Parathyroid adenoma (tissue), 2 donors: ENCODE results near the gene PAAF1.

ENCODE experiments used
- H2AFZ ChIP-seq: fragments of 300-600 bp; sonication (generic); one replicate; pipeline ENCODE4 v1.7.0; 2017; ENCODE audit warnings: antibody characterized with exemption, mild to moderate bottlenecking
- H3K27ac ChIP-seq: fragments of 300-600 bp; sonication (generic); one replicate; pipeline ENCODE4 v1.7.0; 2017
- H3K27me3 ChIP-seq: fragments of 300-600 bp; sonication (generic); one replicate; pipeline ENCODE4 v1.7.0; 2017; ENCODE audit warnings: low read length; ENCODE audit not compliant: control insufficient read depth, insufficient read depth
- H3K36me3 ChIP-seq: fragments of 300-600 bp; sonication (generic); one replicate; pipeline ENCODE4 v1.7.0; 2017; ENCODE audit warnings: low read length; ENCODE audit not compliant: control insufficient read depth, insufficient read depth
- H3K4me1 ChIP-seq: fragments of 300-600 bp; sonication (generic); one replicate; pipeline ENCODE4 v1.7.0; 2017; ENCODE audit warnings: control low read depth
- H3K4me2 ChIP-seq: fragments of 300-600 bp; sonication (generic); one replicate; pipeline ENCODE4 v1.7.0; 2017; ENCODE audit warnings: low read length
- H3K4me3 ChIP-seq: fragments of 300-600 bp; sonication (generic); one replicate; pipeline ENCODE4 v1.7.0; 2017; ENCODE audit warnings: low read depth, low read length
- H3K79me2 ChIP-seq: fragments of 300-600 bp; sonication (generic); one replicate; pipeline ENCODE4 v1.7.0; 2017; ENCODE audit warnings: control low read depth
- H3K9ac ChIP-seq: fragments of 300-600 bp; sonication (generic); one replicate; pipeline ENCODE4 v1.7.0; 2017; ENCODE audit warnings: mild to moderate bottlenecking
- H3K9me3 ChIP-seq: fragments of 300-600 bp; sonication (generic); one replicate; pipeline ENCODE4 v1.7.0; 2017; ENCODE audit warnings: low read length; ENCODE audit not compliant: control insufficient read depth
- TF ChIP-seq, protein P1 (sequence below): fragments of 300-600 bp; sonication (generic); IDR thresholded peaks from one replicate; pipeline ENCODE4 v1.7.0; 2017; ENCODE audit warnings: antibody characterized with exemption, mild to moderate bottlenecking
- donor health status: primary hyperparathyroidism.

PAAF1 gene

DNA sequence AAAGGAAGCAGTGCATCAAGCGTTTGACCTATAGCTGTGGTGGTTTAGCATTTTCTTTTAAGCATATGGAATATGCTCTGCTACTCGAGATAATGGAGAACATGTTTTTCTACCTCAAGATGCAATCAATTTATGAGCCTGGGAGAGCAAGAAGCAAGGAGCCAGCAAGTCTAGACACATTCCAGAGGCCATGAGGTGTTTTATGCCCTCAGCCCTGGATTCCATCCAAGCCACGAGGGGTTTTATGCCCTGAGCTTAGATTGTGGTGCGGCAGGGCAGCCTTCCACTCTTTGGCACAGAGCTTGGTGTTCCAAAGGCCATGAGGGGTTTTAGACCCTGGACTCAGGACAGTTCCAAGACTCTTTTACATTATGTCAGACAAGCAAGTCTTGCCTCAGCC, 62.3 kb downstream of the PAAF1 start:
- Histone ChIP-seq H3K4me1 (no peaks in the 10 kb centered on the region), H3K36me3 (no peaks in the 10 kb centered on the region), H3K79me2 (no peaks in the 10 kb centered on the region), H2AFZ (no peak overlapping the region), H3K9ac (no peak overlapping the region), H3K9me3 (no peaks in the 10 kb centered on the region), H3K27ac (no peak overlapping the region), H3K4me2 (no peak overlapping the region), H3K27me3 (no peaks in the 10 kb centered on the region), H3K4me3 (no peak overlapping the region)
- TF ChIP-seq, protein P1, sequence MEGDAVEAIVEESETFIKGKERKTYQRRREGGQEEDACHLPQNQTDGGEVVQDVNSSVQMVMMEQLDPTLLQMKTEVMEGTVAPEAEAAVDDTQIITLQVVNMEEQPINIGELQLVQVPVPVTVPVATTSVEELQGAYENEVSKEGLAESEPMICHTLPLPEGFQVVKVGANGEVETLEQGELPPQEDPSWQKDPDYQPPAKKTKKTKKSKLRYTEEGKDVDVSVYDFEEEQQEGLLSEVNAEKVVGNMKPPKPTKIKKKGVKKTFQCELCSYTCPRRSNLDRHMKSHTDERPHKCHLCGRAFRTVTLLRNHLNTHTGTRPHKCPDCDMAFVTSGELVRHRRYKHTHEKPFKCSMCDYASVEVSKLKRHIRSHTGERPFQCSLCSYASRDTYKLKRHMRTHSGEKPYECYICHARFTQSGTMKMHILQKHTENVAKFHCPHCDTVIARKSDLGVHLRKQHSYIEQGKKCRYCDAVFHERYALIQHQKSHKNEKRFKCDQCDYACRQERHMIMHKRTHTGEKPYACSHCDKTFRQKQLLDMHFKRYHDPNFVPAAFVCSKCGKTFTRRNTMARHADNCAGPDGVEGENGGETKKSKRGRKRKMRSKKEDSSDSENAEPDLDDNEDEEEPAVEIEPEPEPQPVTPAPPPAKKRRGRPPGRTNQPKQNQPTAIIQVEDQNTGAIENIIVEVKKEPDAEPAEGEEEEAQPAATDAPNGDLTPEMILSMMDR = no peak

DNA sequence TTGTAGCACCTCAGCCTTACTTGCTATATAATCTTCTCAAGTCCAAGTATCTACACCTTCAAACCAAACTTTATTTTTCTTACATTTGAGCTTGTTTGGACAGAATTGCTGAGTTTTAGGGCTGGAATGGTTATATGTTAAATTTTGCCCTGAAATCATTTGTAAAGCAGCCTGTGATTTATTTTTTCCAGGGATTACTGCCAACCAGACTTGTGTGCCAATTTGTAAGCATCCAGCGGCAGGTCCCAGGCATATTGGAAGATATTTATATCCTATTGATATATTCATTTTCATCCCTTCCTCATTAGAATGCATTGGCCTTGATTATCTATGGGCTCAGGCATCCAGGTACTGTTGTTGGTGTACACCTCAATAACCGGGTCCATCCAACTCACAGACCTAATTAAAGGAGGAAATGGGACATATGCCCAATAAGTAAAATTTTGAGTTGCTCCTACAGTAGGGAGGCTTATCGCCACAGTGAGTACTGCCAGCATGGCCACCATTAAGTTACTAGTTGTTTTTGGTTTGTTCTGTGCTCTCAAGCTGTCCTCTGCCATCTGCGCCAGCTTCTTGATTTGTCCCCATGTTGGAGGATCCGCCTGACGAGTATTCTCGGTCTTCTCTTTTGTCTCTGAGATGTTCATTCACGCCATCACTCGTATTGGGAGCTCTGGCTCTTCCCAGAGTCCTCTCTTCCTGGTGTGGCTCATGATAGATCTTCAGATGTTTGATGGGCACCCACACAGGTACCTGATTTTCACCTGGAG, 64.2 kb downstream of the PAAF1 start:
- Histone ChIP-seq H3K27me3 (no peaks in the 10 kb centered on the region), H3K9ac (no peak overlapping the region), H3K4me3 (no peak overlapping the region), H3K9me3 (no peaks in the 10 kb centered on the region), H3K27ac (no peak overlapping the region), H3K79me2 (no peaks in the 10 kb centered on the region), H2AFZ (no peak overlapping the region), H3K4me1 (no peaks in the 10 kb centered on the region), H3K4me2 (no peak overlapping the region), H3K36me3 (no peaks in the 10 kb centered on the region)
- TF ChIP-seq, protein P1 = no peak

DNA sequence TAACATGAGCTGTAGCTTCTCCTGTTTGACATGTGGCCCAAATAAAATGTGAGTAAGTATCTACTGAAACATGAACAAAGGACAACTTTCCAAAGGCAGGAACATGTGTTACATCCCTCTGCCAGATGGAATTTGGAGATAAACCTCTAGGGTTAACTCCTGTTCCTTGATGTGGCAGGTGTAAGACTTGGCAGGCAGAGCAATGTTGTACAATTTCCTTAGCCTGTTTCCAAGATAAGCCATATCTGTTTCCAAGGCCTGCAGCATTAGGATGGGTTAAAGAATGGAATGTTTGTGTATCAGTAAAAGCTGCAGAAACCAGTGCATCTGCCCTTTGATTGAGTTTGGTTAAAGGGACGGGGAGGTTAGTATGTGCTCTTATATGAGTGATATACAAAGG, 65.2 kb downstream of the PAAF1 start:
- H3K4me2 ChIP-seq = no peak overlapping the region
- H3K4me3 ChIP-seq = no peak overlapping the region
- H3K36me3 ChIP-seq = no peaks in the 10 kb centered on the region
- no peaks in the 10 kb centered on the region for H3K79me2 ChIP-seq
- H3K9me3 ChIP-seq = no peaks in the 10 kb centered on the region
- H3K9ac ChIP-seq = no peak overlapping the region
- no peak overlapping the region for H2AFZ ChIP-seq
- no peaks in the 10 kb centered on the region for H3K27me3 ChIP-seq
- TF ChIP-seq, protein P1 = no peak
- no peak overlapping the region for H3K27ac ChIP-seq
- H3K4me1 ChIP-seq = no peaks in the 10 kb centered on the region

DNA sequence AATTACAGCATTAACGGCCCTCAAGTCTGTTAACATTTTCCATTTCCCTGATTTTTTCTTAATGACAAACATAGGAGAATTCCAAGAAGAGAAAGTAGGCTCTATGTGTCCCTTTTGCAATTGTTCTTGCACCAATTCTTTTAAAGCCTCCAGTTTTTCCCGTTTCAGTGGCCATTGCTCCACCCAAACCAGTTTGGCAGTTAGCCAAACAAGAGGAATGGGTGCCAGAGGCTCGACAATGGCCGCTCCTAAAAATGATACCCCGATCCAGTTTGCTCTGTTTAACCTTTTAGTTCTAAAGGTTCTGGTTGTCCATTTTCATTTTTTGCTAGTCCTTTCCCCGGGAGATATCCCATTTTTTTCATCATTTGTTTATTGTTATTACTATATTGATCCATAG, 67.3 kb downstream of the PAAF1 start:
- no peaks in the 10 kb centered on the region for H3K36me3 ChIP-seq
- H2AFZ ChIP-seq = no peak overlapping the region
- no peaks in the 10 kb centered on the region for H3K4me1 ChIP-seq
- no peak overlapping the region for H3K4me2 ChIP-seq
- no peaks in the 10 kb centered on the region for H3K9me3 ChIP-seq
- TF ChIP-seq, protein P1 = no peak
- H3K27ac ChIP-seq = no peak overlapping the region
- H3K9ac ChIP-seq = no peak overlapping the region
- H3K4me3 ChIP-seq = no peak overlapping the region
- H3K27me3 ChIP-seq = no peaks in the 10 kb centered on the region
- no peaks in the 10 kb centered on the region for H3K79me2 ChIP-seq

DNA sequence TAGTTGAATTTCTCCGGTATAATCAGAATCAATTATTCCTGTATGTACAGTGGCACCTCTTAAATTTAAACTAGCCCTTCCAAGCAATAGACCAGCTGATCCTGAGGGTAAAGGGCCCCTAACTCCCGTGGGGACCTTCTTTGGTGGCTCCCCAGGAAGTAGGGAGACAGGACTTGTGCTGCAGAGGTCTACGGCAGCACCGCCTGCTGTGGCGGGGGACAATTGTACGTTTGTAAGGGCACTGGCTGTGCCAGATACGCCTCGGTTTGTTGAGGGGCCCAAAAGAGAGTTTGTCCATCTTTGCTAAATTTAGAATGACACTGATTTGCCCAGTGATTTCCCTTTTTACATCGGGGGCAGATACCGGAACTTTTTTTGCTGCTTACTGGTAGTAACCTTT, 68.1 kb downstream of the PAAF1 start:
- Histone ChIP-seq H3K79me2 (no peaks in the 10 kb centered on the region), H3K9ac (no peak overlapping the region), H3K27ac (no peak overlapping the region)

More for the DNA sequence above, 68.1 kb downstream of the PAAF1 start:
- H2AFZ ChIP-seq = no peak overlapping the region
- TF ChIP-seq, protein P1 = no peak
- no peaks in the 10 kb centered on the region for H3K4me1 ChIP-seq
- H3K4me2 ChIP-seq = no peak overlapping the region
- no peak overlapping the region for H3K4me3 ChIP-seq
- H3K27me3 ChIP-seq = no peaks in the 10 kb centered on the region
- no peaks in the 10 kb centered on the region for H3K9me3 ChIP-seq
- no peaks in the 10 kb centered on the region for H3K36me3 ChIP-seq
